C4-2B (cell line): Measurements from ENCODE around the gene XIRP2.

Source experiments
- H3K27ac ChIP-seq: fragments of 450-650 bp; 2 replicates; pipeline ENCODE4 v1.5.1; 2017
- ZFX ChIP-seq: fragments of 450-650 bp; IDR thresholded peaks from 2 replicates; pipeline ENCODE4 v1.6.1; 2017
- TF ChIP-seq, protein P1 (sequence below): fragments of 450-650 bp; conservative IDR thresholded peaks from 2 replicates; pipeline ENCODE4 v1.5.1; 2017; ENCODE audit warnings: mild to moderate bottlenecking

Gene XIRP2

GRCh38 chr2:167142554-167142953 is 254.3 kb downstream of the XIRP2 start:
- no peak overlapping the region for H3K27ac ChIP-seq
- TF ChIP-seq, protein P1, sequence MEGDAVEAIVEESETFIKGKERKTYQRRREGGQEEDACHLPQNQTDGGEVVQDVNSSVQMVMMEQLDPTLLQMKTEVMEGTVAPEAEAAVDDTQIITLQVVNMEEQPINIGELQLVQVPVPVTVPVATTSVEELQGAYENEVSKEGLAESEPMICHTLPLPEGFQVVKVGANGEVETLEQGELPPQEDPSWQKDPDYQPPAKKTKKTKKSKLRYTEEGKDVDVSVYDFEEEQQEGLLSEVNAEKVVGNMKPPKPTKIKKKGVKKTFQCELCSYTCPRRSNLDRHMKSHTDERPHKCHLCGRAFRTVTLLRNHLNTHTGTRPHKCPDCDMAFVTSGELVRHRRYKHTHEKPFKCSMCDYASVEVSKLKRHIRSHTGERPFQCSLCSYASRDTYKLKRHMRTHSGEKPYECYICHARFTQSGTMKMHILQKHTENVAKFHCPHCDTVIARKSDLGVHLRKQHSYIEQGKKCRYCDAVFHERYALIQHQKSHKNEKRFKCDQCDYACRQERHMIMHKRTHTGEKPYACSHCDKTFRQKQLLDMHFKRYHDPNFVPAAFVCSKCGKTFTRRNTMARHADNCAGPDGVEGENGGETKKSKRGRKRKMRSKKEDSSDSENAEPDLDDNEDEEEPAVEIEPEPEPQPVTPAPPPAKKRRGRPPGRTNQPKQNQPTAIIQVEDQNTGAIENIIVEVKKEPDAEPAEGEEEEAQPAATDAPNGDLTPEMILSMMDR: no peak
- no peak for TF ChIP-seq ZFX

DNA sequence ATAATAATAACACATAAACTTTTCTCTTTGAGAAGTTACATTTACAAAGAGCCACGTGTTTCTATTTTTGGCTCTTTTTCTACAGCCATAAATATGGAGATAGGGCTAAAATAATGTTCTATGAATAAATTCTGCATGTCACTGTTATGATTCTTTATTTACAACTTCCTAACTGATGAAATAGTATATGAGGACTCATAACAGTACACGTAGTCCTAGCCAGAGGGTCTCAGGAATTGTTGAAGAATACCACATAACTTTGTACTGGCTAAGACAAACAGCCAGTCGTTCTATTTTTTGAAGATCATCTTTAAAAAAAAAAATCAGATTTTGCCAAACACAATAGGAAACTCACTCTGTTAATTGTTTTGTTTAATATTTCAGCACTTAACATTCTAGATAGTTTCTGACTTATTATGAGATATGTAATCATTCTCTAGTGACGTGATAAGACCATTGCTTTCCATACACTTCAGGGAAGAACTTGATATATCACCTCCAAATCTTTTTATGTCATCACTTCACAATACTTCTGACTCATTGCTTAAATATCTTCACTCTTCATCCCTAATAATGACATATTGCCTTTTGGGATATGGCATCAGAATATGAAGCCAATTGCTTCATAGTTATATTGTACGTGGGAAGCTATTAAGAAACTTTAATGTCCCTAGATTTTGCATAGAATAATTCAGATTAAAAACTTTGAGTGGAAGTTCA is 256.1 kb downstream of the XIRP2 start:
- no peak overlapping the region for H3K27ac ChIP-seq
- no peak for TF ChIP-seq ZFX
- TF ChIP-seq, protein P1: no peak

DNA sequence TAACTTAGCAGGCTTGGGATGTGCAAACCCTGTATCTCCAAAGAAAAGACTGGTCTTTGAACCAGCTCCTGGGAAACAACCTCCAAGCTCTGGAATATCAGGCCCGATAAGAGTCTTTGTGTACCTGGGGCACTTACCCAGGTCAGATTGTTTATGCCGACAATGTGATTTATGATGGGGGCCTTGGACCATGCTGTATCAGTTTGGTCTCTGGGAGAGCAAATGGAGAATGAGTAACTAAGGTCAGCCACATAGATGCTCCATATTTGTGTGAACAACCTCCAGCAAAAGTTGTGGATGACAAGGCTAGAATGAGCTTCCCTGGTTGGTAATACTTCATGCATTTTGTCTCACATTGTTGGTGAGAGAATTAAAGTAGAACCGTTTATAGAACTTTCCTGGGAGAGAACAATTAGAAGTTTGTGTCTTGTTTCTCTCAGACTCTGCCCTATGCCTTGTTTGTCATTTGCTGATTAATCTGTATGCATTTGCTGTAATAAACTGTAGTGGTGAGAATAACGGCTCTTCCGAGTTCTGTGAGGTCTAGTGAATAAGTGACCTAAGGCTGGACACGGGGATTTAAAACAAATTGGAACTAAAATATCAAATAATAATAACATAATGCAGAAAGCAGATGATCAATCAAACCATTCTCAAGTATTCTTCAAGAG is 259.1 kb downstream of the XIRP2 start:
- TF ChIP-seq, protein P1: no peak
- TF ChIP-seq ZFX: no peak
- no peak overlapping the region for H3K27ac ChIP-seq

DNA sequence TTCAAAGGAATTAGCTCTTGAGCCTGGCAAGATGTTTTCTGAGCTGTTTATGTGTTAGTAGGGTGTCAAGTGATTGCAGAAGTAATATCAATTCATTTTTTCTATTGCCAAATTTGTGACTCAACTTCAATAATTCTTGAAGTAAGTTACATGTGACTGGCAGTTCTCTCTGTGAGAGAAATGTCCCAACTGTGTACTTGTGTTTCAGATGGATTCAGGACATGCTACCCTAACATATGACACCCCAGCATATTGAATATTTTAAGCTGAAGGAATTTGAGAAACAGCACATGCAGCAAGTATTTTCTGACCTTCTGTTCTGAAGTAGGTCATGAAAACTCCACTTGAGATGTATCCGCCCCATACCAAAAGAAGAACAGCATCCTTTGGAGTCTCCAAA is 263.6 kb downstream of the XIRP2 start:
- no peak overlapping the region for H3K27ac ChIP-seq
- TF ChIP-seq, protein P1: no peak
- TF ChIP-seq ZFX: no peak

DNA sequence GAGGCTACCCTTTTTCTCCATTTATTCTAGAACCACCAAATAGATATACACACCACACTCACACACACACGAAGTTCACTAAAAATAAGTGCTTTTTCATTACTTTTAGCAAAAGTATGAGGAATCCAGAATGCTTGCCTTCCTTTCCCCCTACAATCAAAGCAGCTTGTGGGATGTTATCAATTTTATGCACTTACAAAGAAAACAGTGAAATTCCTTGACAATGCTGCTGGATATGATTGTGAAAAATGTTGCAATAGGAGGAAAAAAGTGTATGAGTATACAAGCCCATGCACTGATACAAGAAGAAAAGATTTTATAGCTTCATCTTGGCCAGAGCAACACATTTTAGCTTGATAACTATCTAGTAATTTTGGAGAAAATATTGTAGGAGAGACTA is 269.2 kb downstream of the XIRP2 start:
- TF ChIP-seq, protein P1: no peak
- no peak for TF ChIP-seq ZFX
- no peak overlapping the region for H3K27ac ChIP-seq

DNA sequence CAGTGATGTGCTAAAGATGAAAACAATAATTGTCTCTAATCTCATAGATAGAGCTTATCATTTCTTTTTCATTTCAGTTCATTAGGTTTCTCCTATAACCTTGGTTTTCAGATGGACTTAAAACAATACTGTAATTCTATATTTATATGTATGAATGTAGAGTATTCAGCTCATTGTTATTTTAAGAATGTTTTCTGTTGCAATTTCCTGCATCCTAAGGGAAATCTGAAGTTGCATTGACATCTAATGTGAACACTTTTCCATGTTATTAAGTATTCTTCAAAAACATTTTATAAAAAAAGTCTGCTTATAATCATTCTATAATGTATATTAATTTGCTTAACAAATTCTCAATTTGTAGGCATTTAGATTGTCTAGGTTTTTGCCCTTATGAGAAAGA is 288.9 kb downstream of the XIRP2 start:
- no peak overlapping the region for H3K27ac ChIP-seq
- TF ChIP-seq, protein P1: no peak
- no peak for TF ChIP-seq ZFX

DNA sequence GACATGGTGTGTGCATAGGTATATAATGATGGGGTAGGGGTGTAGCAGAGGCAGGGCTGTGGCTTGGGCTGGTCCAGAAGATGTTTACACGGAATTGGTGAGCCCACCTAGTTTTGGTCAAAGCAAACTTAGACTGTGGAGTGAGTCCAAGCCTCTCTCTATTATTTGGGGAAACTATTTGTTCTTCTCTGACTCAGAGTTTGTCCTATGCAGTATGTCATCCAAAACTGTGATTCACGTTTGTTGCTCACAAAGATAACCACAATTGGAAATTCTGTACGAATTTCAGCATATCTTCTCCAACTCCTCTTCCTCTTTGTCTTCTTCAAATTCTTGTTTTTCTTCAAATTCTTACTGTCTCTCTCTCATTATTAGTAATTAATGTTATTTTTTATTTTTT is 292.9 kb downstream of the XIRP2 start:
- TF ChIP-seq, protein P1: no peak
- TF ChIP-seq ZFX: no peak
- no peak overlapping the region for H3K27ac ChIP-seq
